ENCODE data around the gene SOX14.

- TF ChIP-seq JUND (IDR thresholded peaks at IDR 0.05) (no peak), ATF3 (IDR thresholded peaks at IDR 0.05) (no peak), EZH2phosphoT487 (IDR thresholded peaks at IDR 0.05; ENCODE audit: borderline replicate concordance) (no peak), REST (IDR thresholded peaks at IDR 0.05; ENCODE audit: low read depth) (no peak)
Observed at GRCh38 chr3:137738710-137739109, 25.4 kb upstream of the SOX14 start.

Measured in HCT116 (cell line).